ENCODE results near the gene SHISA4.

SHISA4 gene

GRCh38 chr1:201876148-201876818 lies 12.4 kb upstream of the SHISA4 start:
- DNase-seq, result no peak
- Histone ChIP-seq H3K4me3 (ENCODE audit: low read depth in 1 of 2, low read length in 2 of 2) (no peak overlapping the region), H3K27ac (ENCODE audit: low read length) (no peak overlapping the region), H3K36me3 (ENCODE audit: insufficient read depth, low read length) (peaks cover 58% of the 10 kb centered on the region), H3K9ac (ENCODE audit: low read depth, low read length) (no peak overlapping the region), H3K79me2 (ENCODE audit: insufficient read depth, low read length) (no peaks in the 10 kb centered on the region), H3K4me2 (ENCODE audit: insufficient read depth, low read length) (no peak overlapping the region), H3K27me3 (ENCODE audit: insufficient read depth, low read length, poor library complexity) (no peaks in the 10 kb centered on the region), H3K9me3 (ENCODE audit: insufficient read depth, low read length, severe bottlenecking) (no peaks in the 10 kb centered on the region), H4K20me1 (ENCODE audit: insufficient read depth, low read length) (no peaks in the 10 kb centered on the region), H3K4me1 (ENCODE audit: insufficient read depth, low read length) (no peaks in the 10 kb centered on the region), H2AFZ (ENCODE audit: low read depth, low read length) (no peak overlapping the region)
- ATAC-seq (ENCODE audit: insufficient read depth, low read depth), result no peak
- TF ChIP-seq, protein P1, sequence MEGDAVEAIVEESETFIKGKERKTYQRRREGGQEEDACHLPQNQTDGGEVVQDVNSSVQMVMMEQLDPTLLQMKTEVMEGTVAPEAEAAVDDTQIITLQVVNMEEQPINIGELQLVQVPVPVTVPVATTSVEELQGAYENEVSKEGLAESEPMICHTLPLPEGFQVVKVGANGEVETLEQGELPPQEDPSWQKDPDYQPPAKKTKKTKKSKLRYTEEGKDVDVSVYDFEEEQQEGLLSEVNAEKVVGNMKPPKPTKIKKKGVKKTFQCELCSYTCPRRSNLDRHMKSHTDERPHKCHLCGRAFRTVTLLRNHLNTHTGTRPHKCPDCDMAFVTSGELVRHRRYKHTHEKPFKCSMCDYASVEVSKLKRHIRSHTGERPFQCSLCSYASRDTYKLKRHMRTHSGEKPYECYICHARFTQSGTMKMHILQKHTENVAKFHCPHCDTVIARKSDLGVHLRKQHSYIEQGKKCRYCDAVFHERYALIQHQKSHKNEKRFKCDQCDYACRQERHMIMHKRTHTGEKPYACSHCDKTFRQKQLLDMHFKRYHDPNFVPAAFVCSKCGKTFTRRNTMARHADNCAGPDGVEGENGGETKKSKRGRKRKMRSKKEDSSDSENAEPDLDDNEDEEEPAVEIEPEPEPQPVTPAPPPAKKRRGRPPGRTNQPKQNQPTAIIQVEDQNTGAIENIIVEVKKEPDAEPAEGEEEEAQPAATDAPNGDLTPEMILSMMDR (IDR thresholded peaks at IDR 0.05; ENCODE audit: borderline replicate concordance, extremely low read depth, low read length, poor library complexity, severe bottlenecking), result peak; percentile 33
- TF ChIP-seq EZH2 (IDR thresholded peaks at IDR 0.05; ENCODE audit: borderline replicate concordance, low read depth, low read length, severe bottlenecking), result no peak

GRCh38 chr1:201877877-201878401 lies 10.8 kb upstream of the SHISA4 start:
- H3K4me1 ChIP-seq (ENCODE audit: insufficient read depth, low read length), result no peaks in the 10 kb centered on the region
- peaks cover 41% of the 10 kb centered on the region for H3K36me3 ChIP-seq (ENCODE audit: insufficient read depth, low read length)
- H2AFZ ChIP-seq (ENCODE audit: low read depth, low read length), result no peak overlapping the region
- no peaks in the 10 kb centered on the region for H4K20me1 ChIP-seq (ENCODE audit: insufficient read depth, low read length)
- no peak overlapping the region for H3K27ac ChIP-seq (ENCODE audit: low read length)
- TF ChIP-seq EZH2 (IDR thresholded peaks at IDR 0.05; ENCODE audit: borderline replicate concordance, low read depth, low read length, severe bottlenecking), result no peak
- TF ChIP-seq, protein P1 (IDR thresholded peaks at IDR 0.05; ENCODE audit: borderline replicate concordance, extremely low read depth, low read length, poor library complexity, severe bottlenecking), result peak; percentile 65
- no peak overlapping the region for H3K4me2 ChIP-seq (ENCODE audit: insufficient read depth, low read length)
- H3K9ac ChIP-seq (ENCODE audit: low read depth, low read length), result no peak overlapping the region
- DNase-seq (peak; percentile 35), ATAC-seq (ENCODE audit: insufficient read depth, low read depth) (peak; percentile 60; the same call in 2 of the 3 replicates)
- H3K27me3 ChIP-seq (ENCODE audit: insufficient read depth, low read length, poor library complexity), result no peaks in the 10 kb centered on the region
- H3K79me2 ChIP-seq (ENCODE audit: insufficient read depth, low read length), result no peaks in the 10 kb centered on the region
- H3K9me3 ChIP-seq (ENCODE audit: insufficient read depth, low read length, severe bottlenecking), result no peaks in the 10 kb centered on the region
- no peak overlapping the region for H3K4me3 ChIP-seq (ENCODE audit: low read depth in 1 of 2, low read length in 2 of 2)

DNA sequence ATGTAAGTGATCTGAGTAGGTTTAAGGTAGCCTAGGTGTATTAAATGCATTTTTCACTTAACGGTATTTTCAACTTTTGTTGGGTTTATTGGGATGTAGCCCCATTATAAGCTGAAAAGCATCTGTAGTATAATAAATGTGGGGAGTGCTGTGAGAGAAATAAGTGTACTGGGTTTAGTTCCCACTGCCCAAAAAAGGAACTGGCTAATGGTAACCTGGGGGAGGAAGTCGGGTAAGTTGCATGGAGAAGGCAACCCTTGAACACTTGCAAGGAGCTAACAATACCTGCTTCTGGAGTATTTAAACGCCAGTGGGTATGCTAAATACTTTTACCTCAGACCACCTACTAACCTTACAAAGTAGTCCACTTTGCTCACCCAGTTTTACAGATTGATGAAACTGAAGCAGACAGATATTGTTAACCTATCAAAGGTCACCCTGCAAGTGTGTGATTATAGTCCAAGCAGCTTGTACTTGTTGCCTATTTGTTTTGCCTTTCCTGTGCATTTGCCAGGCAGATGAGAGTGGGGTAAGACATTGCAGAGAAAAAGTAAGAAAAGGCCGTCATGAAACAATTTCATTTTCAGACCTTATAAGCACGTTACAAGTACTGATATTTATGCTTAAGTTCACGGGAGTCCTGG lies 7.6 kb upstream of the SHISA4 start:
- TF ChIP-seq EZH2 (IDR thresholded peaks at IDR 0.05; ENCODE audit: borderline replicate concordance, low read depth, low read length, severe bottlenecking), result no peak
- TF ChIP-seq, protein P1 (IDR thresholded peaks at IDR 0.05; ENCODE audit: borderline replicate concordance, extremely low read depth, low read length, poor library complexity, severe bottlenecking), result no peak
- no peak overlapping the region for H3K9ac ChIP-seq (ENCODE audit: low read depth, low read length)
- no peak overlapping the region for H3K27ac ChIP-seq (ENCODE audit: low read length)
- no peaks in the 10 kb centered on the region for H3K79me2 ChIP-seq (ENCODE audit: insufficient read depth, low read length)
- no peaks in the 10 kb centered on the region for H3K4me1 ChIP-seq (ENCODE audit: insufficient read depth, low read length)
- no peaks in the 10 kb centered on the region for H3K9me3 ChIP-seq (ENCODE audit: insufficient read depth, low read length, severe bottlenecking)
- ATAC-seq (ENCODE audit: insufficient read depth, low read depth), result no peak
- peaks cover 13% of the 10 kb centered on the region for H3K36me3 ChIP-seq (ENCODE audit: insufficient read depth, low read length)
- H3K4me3 ChIP-seq (ENCODE audit: low read depth in 1 of 2, low read length in 2 of 2), result no peak overlapping the region
- no peak overlapping the region for H3K4me2 ChIP-seq (ENCODE audit: insufficient read depth, low read length)
- peaks cover 13% of the 10 kb centered on the region for H3K27me3 ChIP-seq (ENCODE audit: insufficient read depth, low read length, poor library complexity)
- H2AFZ ChIP-seq (ENCODE audit: low read depth, low read length), result no peak overlapping the region
- no peaks in the 10 kb centered on the region for H4K20me1 ChIP-seq (ENCODE audit: insufficient read depth, low read length)
- DNase-seq, result no peak

Data from DND-41 (cell line).